ENCODE measurements around the gene GLB1L. TPM values are rescaled to one million over a fixed set of nuclear protein-coding genes. Genes with fewer than 3 reads are reported as not detected.

The GLB1L gene
- total and polyA plus RNA-seq, 2 of the 8 experiments (the other 6 are each of a cell fraction or from before 2014, with no cell fraction given): 3.7 to 4.0 TPM

DNA sequence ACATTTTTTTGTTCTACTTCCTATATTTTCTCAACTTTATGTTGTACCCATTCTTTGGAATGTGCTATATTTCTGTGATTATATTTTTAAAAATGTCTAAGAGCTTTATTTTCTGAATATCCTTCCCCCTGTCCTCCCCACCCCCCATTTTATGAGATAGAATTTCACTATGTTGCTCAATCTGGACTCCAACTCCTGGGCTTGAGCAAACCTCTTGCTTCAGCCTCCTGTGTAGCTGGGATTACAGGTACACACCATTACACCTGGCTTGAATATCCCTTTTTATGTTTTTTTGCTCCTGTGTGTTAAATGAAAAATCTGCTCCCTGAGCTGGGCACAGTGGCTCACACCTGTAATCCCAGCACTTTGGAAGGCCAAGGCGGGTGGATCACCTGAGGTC, 47.9 kb downstream of the GLB1L start:
- no peaks in the 10 kb centered on the region for H3K23me2 ChIP-seq (ENCODE audit: low read depth, low read length)
- H3K27me3 ChIP-seq (replicated peaks in 1 of 4; ENCODE audit: control insufficient read depth in 3 of 4, extremely low read depth in 1 of 4, insufficient read depth in 3 of 4, low read length in 3 of 4): no peaks in the 10 kb centered on the region
- no peak overlapping the region for H3K4ac ChIP-seq (replicated peaks; ENCODE audit: insufficient read length, low read depth, low read length)
- H3K4me3 ChIP-seq (ENCODE audit: extremely low read depth in 1 of 4, insufficient read depth in 2 of 4, low read depth in 3 of 4, low read length in 4 of 4): no peak overlapping the region
- H3K23ac ChIP-seq (ENCODE audit: insufficient read length): no peak overlapping the region
- no peaks in the 10 kb centered on the region for H3K36me3 ChIP-seq (ENCODE audit: control insufficient read depth in 2 of 4, insufficient read depth in 4 of 4, low read length in 3 of 4)
- no peaks in the 10 kb centered on the region for H3K79me2 ChIP-seq (ENCODE audit: control insufficient read depth in 1 of 2, insufficient read depth in 2 of 2, low read length in 2 of 2)
- 92% methylated on average over 1 of the region's 1 CpG; no CpG with 5 or more reads in 1 of the 2 experiments for WGBS, 2 experiments (ENCODE audit: extremely low coverage in 1 of 2, insufficient coverage in 1 of 2, insufficient read length in 1 of 2, insufficient replicate concordance in 2 of 2, low coverage in 1 of 2, low lambda C conversion rate in 2 of 2, missing lambda C conversion rate in 1 of 2)
- no peak overlapping the region for H2BK20ac ChIP-seq (ENCODE audit: low read length)
- H2BK12ac ChIP-seq (ENCODE audit: low read depth, low read length): no peak overlapping the region
- H3K79me1 ChIP-seq (ENCODE audit: low read depth, low read length): no peaks in the 10 kb centered on the region
- no peak overlapping the region for H2BK120ac ChIP-seq (replicated peaks; ENCODE audit: low read depth, low read length)
- H3K4me2 ChIP-seq (ENCODE audit: insufficient read depth in 1 of 2, low read depth in 2 of 2, low read length in 2 of 2): no peak overlapping the region
- no peak overlapping the region for H2AFZ ChIP-seq (ENCODE audit: low read length)
- no peak for DNase-seq (ENCODE audit: low read depth in 1 of 2, low spot score in 2 of 2)
- H3K14ac ChIP-seq (ENCODE audit: insufficient read length): no peak overlapping the region
- CTCF ChIA-PET (ENCODE audit: partially characterized antibody): interaction anchor here (0.8 to 0.9 kb wide), 3 partner anchors 8 to 101 kb away, joined by 3 to 4 read pairs (median 3); no protein-coding TSS in a partner anchor
- no peak for FAIRE-seq
- H3K27ac ChIP-seq (ENCODE audit: low read depth, low read length): no peak overlapping the region
- no peak overlapping the region for H2BK5ac ChIP-seq (ENCODE audit: low read depth, low read length)
- H3K4me1 ChIP-seq (replicated peaks in 1 of 4; ENCODE audit: control insufficient read depth in 3 of 4, insufficient read depth in 4 of 4, low read length in 3 of 4): no peaks in the 10 kb centered on the region
- POLR2A ChIA-PET (ENCODE audit: partially characterized antibody): interaction anchor here (1.6 to 2.1 kb wide), 2 partner anchors 9 to 20 kb away, joined by 4 to 7 read pairs; partner anchors contain the start of gene ZFAND2B
- no peak overlapping the region for H2BK15ac ChIP-seq (ENCODE audit: low read length)
- no peaks in the 10 kb centered on the region for H4K20me1 ChIP-seq (replicated peaks in 1 of 2; ENCODE audit: control insufficient read depth in 1 of 2, insufficient read depth in 2 of 2, low read length in 2 of 2)
- H3K9ac ChIP-seq (replicated peaks in 1 of 4; ENCODE audit: extremely low read depth in 1 of 4, low read depth in 3 of 4, low read length in 3 of 4): no peak overlapping the region
- H3K9me3 ChIP-seq (ENCODE audit: insufficient read depth in 2 of 2, low read depth in 1 of 2, low read length in 1 of 2): no peaks in the 10 kb centered on the region
- no peak overlapping the region for H3K18ac ChIP-seq (ENCODE audit: extremely low read depth, low read length)
- H4K91ac ChIP-seq (replicated peaks; ENCODE audit: insufficient read length, low read length): no peak overlapping the region
- H4K5ac ChIP-seq (ENCODE audit: insufficient read length, low read depth, low read length): no peak overlapping the region
- TF ChIP-seq KDM5A (IDR thresholded peaks at IDR 0.05; ENCODE audit: low read length) (no peak), SUZ12 (IDR thresholded peaks at IDR 0.05; ENCODE audit: low read length) (no peak), YY1 (IDR thresholded peaks at IDR 0.05; ENCODE audit: low read depth, low read length) (no peak), RXRA (IDR thresholded peaks at IDR 0.05; ENCODE audit: insufficient read depth, low read depth, low read length) (no peak), CBX8 (IDR thresholded peaks at IDR 0.05; ENCODE audit: borderline replicate concordance, low read depth, low read length) (no peak), BRCA1 (IDR thresholded peaks at IDR 0.05; ENCODE audit: low read depth, low read length) (no peak), SIRT6 (IDR thresholded peaks at IDR 0.05; ENCODE audit: low read length) (no peak), MAX (IDR thresholded peaks at IDR 0.05) (no peak), TEAD4 (IDR thresholded peaks at IDR 0.05; ENCODE audit: low read depth, low read length) (no peak), TAF7 (optimal IDR thresholded peaks at IDR 0.05; ENCODE audit: borderline replicate concordance, low read depth, low read length) (no peak), JUN (IDR thresholded peaks at IDR 0.05; ENCODE audit: low read depth, low read length) (no peak), CHD1 (IDR thresholded peaks at IDR 0.05; ENCODE audit: low read depth, low read length) (no peak), SP1 (IDR thresholded peaks at IDR 0.05; ENCODE audit: low read depth, low read length) (no peak), CTBP2 (IDR thresholded peaks at IDR 0.05; ENCODE audit: borderline replicate concordance, insufficient read depth, insufficient read length, low read length) (no peak)
- TF ChIP-seq, protein P1, sequence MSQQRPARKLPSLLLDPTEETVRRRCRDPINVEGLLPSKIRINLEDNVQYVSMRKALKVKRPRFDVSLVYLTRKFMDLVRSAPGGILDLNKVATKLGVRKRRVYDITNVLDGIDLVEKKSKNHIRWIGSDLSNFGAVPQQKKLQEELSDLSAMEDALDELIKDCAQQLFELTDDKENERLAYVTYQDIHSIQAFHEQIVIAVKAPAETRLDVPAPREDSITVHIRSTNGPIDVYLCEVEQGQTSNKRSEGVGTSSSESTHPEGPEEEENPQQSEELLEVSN (IDR thresholded peaks at IDR 0.05): no peak
- no peak overlapping the region for H2AK5ac ChIP-seq (ENCODE audit: low read depth, low read length)
- H3K56ac ChIP-seq (replicated peaks; ENCODE audit: insufficient read length, low read depth, low read length): no peak overlapping the region
- no peak overlapping the region for H4K8ac ChIP-seq (ENCODE audit: extremely low read depth, insufficient read depth, low read length)
